K562 (cell line): ENCODE data around the gene PPP1R1C. TPM values are rescaled to one million over a fixed set of nuclear protein-coding genes. Genes with fewer than 3 reads are reported as not detected.

Source experiments
- ATAC-seq: fragments of 200-7000 bp; cut with Tn5 transposase; 3 replicates; pipeline ENCODE4 v1.9.1; 2020; ENCODE audit warnings: moderate library complexity
- BruUV-seq: library from RNA; stranded (reverse); fragments of 400-500 nt; replicated peaks from 2 replicates; lab custom pipeline; 2021; lab: Mats Ljungman, UMichigan
- CTCF ChIA-PET: fragments of 300-600 bp; formaldehyde crosslinking; extraction: SDS; loops from one replicate; lab custom pipeline; 2021; ENCODE audit warnings: low intra/inter-chr PET ratio; lab: Yijun Ruan, JAX
- POLR2A ChIA-PET: fragments of 300-600, 350-650 bp; sonication (Branson Sonifier 250); formaldehyde crosslinking; extraction: SDS; loops from one replicate; lab custom pipeline; 2021; ENCODE audit warnings: antibody characterized with exemption, inconsistent platforms; lab: Yijun Ruan, JAX
- DNase-seq, 4 experiments: peaks; one replicate each; pipeline versions ENCODE4 v3.0.0 to v3.0.0-alpha.2; 2011 to 2018; ENCODE audit warnings: low spot score in 3 of 4, mixed read lengths in 3 of 4; ENCODE audit errors: extremely low read depth in 1 of 4
- FAIRE-seq: peaks from 2 replicates; lab custom pipeline; 2011; peaks lifted over from hg19 to GRCh38; lab: Jason Lieb, UNC
- H2AFZ ChIP-seq: 2 replicates; pipeline ENCODE4 v1.6.0; 2011; ENCODE audit warnings: low read depth, low read length, control low read depth, inconsistent platforms
- H3K27ac ChIP-seq: fragments of 200-600 bp; 3 replicates; pipeline ENCODE4 v1.8.0; 2011; ENCODE audit warnings: low read depth, mild to moderate bottlenecking, control low read depth, inconsistent platforms, low read length, moderate library complexity, mixed read lengths; ENCODE audit errors: extremely low read depth
- H3K27me3 ChIP-seq, 2 experiments: fragments of 300-600 bp in 1 of 2; 2 replicates in 1 of 2; 3 replicates in 1 of 2; pipeline versions ENCODE4 v1.6.0 to v1.8.0; 2011; ENCODE audit warnings: inconsistent platforms in 2 of 2, low read length in 2 of 2, mild to moderate bottlenecking in 1 of 2, mixed read lengths in 1 of 2, moderate library complexity in 1 of 2; ENCODE audit not compliant: control insufficient read depth in 2 of 2, insufficient read depth in 2 of 2
- H3K36me3 ChIP-seq: fragments of 300-600 bp; 3 replicates; pipeline ENCODE4 v1.8.0; 2011; ENCODE audit warnings: mild to moderate bottlenecking, low read length, inconsistent platforms; ENCODE audit not compliant: control insufficient read depth, insufficient read depth
- H3K4me1 ChIP-seq, 2 experiments: fragments of 200-600 bp in 1 of 2; replicated peaks in 1 of 2; 2 replicates in 1 of 2; 3 replicates in 1 of 2; pipeline versions ENCODE4 v1.5.1 to v1.8.0; 2011; ENCODE audit warnings: inconsistent platforms in 2 of 2, low read length in 2 of 2, mild to moderate bottlenecking in 1 of 2, mixed read lengths in 1 of 2, moderate library complexity in 1 of 2; ENCODE audit not compliant: control insufficient read depth in 2 of 2, insufficient read depth in 2 of 2
- H3K4me2 ChIP-seq: 2 replicates; pipeline ENCODE4 v1.6.1; 2011; ENCODE audit warnings: low read length, control low read depth, inconsistent platforms, mixed read lengths; ENCODE audit not compliant: insufficient read depth
- H3K4me3 ChIP-seq: fragments of 200-600 bp; sonication (generic), shearing (Covaris generic); 2 replicates; pipeline ENCODE4 v1.5.1; 2016; ENCODE audit warnings: control low read depth, inconsistent platforms
- H3K79me2 ChIP-seq: fragments of 200-600 bp; 3 replicates; pipeline ENCODE4 v1.8.0; 2011; ENCODE audit warnings: low read length, inconsistent platforms; ENCODE audit not compliant: control insufficient read depth, insufficient read depth
- H3K9ac ChIP-seq, 2 experiments: 2 replicates each; pipeline versions ENCODE4 v1.6.0 to v1.6.1; 2011; ENCODE audit warnings: low read depth in 2 of 2, low read length in 2 of 2, control low read depth in 1 of 2, inconsistent platforms in 1 of 2, mild to moderate bottlenecking in 1 of 2, mixed read lengths in 1 of 2; ENCODE audit not compliant: insufficient read depth in 1 of 2
- H3K9me1 ChIP-seq: one replicate; pipeline ENCODE4 v1.6.0; 2011; ENCODE audit warnings: inconsistent platforms, mild to moderate bottlenecking, low read length, moderate library complexity; ENCODE audit not compliant: control insufficient read depth, insufficient read depth
- H3K9me3 ChIP-seq: replicated peaks from 2 replicates; pipeline ENCODE4 v1.5.1; 2011; ENCODE audit warnings: low read depth, low read length, inconsistent platforms; ENCODE audit not compliant: control insufficient read depth, insufficient read depth
- H4K20me1 ChIP-seq: replicated peaks from 2 replicates; pipeline ENCODE4 v1.6.1; 2011; ENCODE audit warnings: low read length, inconsistent platforms, mixed read lengths; ENCODE audit not compliant: control insufficient read depth, insufficient read depth
- CHD4 ChIP-seq: fragments of 200-600 bp; sonication (generic); IDR thresholded peaks from 3 replicates; pipeline ENCODE4 v1.6.1; 2012; ENCODE audit warnings: low read depth, mild to moderate bottlenecking, mixed read lengths, low read length, inconsistent platforms; ENCODE audit not compliant: insufficient read depth, insufficient replicate concordance, poor library complexity, severe bottlenecking
- HMGN3 ChIP-seq: IDR thresholded peaks from 2 replicates; pipeline ENCODE4 v1.6.1; 2011; ENCODE audit warnings: borderline replicate concordance, low read depth, mild to moderate bottlenecking, mixed read lengths, low read length; ENCODE audit not compliant: insufficient read length; ENCODE audit errors: extremely low read depth
- MBD2 ChIP-seq: sonication (generic); IDR thresholded peaks from 2 replicates; pipeline ENCODE4 v1.6.1; 2016; ENCODE audit warnings: low read depth, borderline replicate concordance
- MCM2 ChIP-seq: fragments of 450-650 bp; IDR thresholded peaks from 2 replicates; pipeline ENCODE4 v1.6.1; 2017; ENCODE audit warnings: low read depth, mild to moderate bottlenecking
- NFE2L1 ChIP-seq: fragments of 450-650 bp; IDR thresholded peaks from 2 replicates; pipeline ENCODE4 v1.6.1; 2016; ENCODE audit warnings: missing genetic modification characterization, low read depth, mild to moderate bottlenecking, missing compliant biosample characterization, moderate library complexity, borderline replicate concordance
- NR4A1 ChIP-seq, 2 experiments: fragments of 250-450 bp in 1 of 2; fragments of 450-650 bp in 1 of 2; sonication (Bioruptor Pico) in 1 of 2; IDR thresholded peaks; 2 replicates each; pipeline versions ENCODE4 v1.4.0 to v1.6.1; 2016 to 2020; ENCODE audit warnings: mild to moderate bottlenecking in 2 of 2, missing compliant biosample characterization in 1 of 2, missing genetic modification characterization in 1 of 2, moderate library complexity in 1 of 2
- PTRF ChIP-seq: fragments of 450-650 bp; IDR thresholded peaks from 2 replicates; pipeline ENCODE4 v1.6.1; 2016; ENCODE audit warnings: mild to moderate bottlenecking, missing genetic modification characterization, missing compliant biosample characterization
- THRAP3 ChIP-seq: fragments of 450-650 bp; IDR thresholded peaks from 2 replicates; pipeline ENCODE4 v1.6.1; 2016; ENCODE audit warnings: mild to moderate bottlenecking, inconsistent platforms, borderline replicate concordance
- ZBTB43 ChIP-seq: sonication (generic); formaldehyde crosslinking; IDR thresholded peaks from 2 replicates; pipeline ENCODE4 v1.8.0; 2023; ENCODE audit warnings: mild to moderate bottlenecking, missing genetic modification reagents
- ZBTB8A ChIP-seq: fragments of 450-650 bp; IDR thresholded peaks from 2 replicates; pipeline ENCODE4 v1.6.1; 2018; ENCODE audit warnings: mild to moderate bottlenecking, moderate library complexity; ENCODE audit not compliant: partially characterized antibody
- ZNF174 ChIP-seq: fragments of 250-450 bp; sonication (Bioruptor Pico); IDR thresholded peaks from 2 replicates; pipeline ENCODE4 v1.4.0; 2020; ENCODE audit warnings: mild to moderate bottlenecking
- ZSCAN29 ChIP-seq: fragments of 450-650 bp; IDR thresholded peaks from 2 replicates; pipeline ENCODE4 v1.6.1; 2017
- ZZZ3 ChIP-seq: fragments of 450-650 bp; IDR thresholded peaks from 2 replicates; pipeline ENCODE4 v1.6.1; 2016; ENCODE audit warnings: antibody characterized with exemption, mild to moderate bottlenecking, moderate library complexity
- WGBS: fragments of 100-300 bp; shearing (Covaris generic); methylation state at CpG from one replicate; pipeline ENCODE4 v1.1.6; 2016; ENCODE audit warnings: low coverage, mixed read lengths; ENCODE audit not compliant: insufficient coverage; ENCODE audit errors: missing lambda C conversion rate; 5-methylcytosine and 5-hydroxymethylcytosine counted together
- in situ Hi-C: fragments of 300-500 bp; cut with MboI; formaldehyde crosslinking; loops from 4 replicates; pipeline ENCODE4 v1.15.0; 2018; ENCODE audit warnings: inconsistent platforms, mixed read lengths
- intact Hi-C: fragments of 100-400 bp; cut with micrococcal nuclease; formaldehyde crosslinking; loops from 2 replicates; pipeline ENCODE4 v1.14.2; 2022
- polyA plus RNA-seq, 8 experiments: library from polyadenylated mRNA; depleted of rRNA in 4 of 8; stranded (reverse) in 5 of 8; unstranded in 3 of 8; fragments of >200 nt; fragmentation: Nextera tagmentation in 2 of 8; fragmentation: Illumina TruSeq in 1 of 8; extraction: Ambion mirVana in 2 of 8; extraction: Trizol in 1 of 8; gene quantifications; 2 replicates each; pipeline versions ENCODE4 v1.2.1 to v1.2.3, GENCODE V29; 2011 to 2014; ENCODE audit warnings: inconsistent platforms in 1 of 8, missing spikeins in 1 of 8
- total RNA-seq, 7 experiments: library from RNA; depleted of rRNA in 6 of 7; stranded (reverse); fragments of >200 nt in 6 of 7; fragmentation: Illumina TruSeq in 2 of 7; extraction: Trizol in 2 of 7; gene quantifications; 2 replicates each; pipeline versions ENCODE4 v1.2.1 to v1.2.3, GENCODE V29; 2011 to 2021; ENCODE audit warnings: low replicate concordance in 1 of 7
- TF ChIP-seq, protein P1 (sequence below): fragments of 250-450 bp; sonication (Bioruptor Pico); IDR thresholded peaks from 2 replicates; pipeline ENCODE4 v1.8.0; 2022; ENCODE audit warnings: inconsistent platforms, mild to moderate bottlenecking, moderate library complexity, borderline replicate concordance

The PPP1R1C gene
- total and polyA plus RNA-seq, 9 of the 15 experiments (the other 6 are each of a cell fraction or from before 2014, with no cell fraction given): 0.09 to 0.64 (median 0.40) TPM; not detected in 2

DNA sequence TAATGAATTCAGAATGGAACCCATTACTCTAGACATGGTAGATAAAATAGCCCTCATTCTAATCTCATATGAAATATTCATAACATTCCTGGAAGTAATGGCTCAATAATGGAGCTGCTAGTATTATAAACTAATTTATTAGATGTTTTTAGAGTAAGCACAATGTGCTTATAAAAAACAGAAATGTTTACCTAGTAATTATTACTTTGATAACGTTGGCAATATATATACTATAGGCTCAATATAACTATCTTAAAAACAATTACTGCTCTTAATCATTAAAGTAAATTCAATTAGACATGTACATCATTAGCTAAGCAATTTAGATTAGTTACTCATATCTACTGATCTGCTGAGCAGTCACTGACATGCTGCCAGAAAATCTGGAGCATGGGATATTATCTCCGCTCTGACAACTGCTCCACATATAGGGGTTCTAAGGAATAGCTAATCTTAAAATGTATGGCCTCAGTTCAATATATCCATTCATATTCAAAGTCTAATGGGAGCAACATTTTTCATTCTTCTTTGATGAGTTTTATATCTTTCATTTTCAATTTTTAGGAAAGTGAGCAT is 19.4 kb downstream of the PPP1R1C start:
- no peaks in the 10 kb centered on the region for H3K9me3 ChIP-seq
- no peaks in the 10 kb centered on the region for H3K79me2 ChIP-seq
- no peak overlapping the region for H3K4me2 ChIP-seq
- POLR2A ChIA-PET: no interaction called here
- H2AFZ ChIP-seq: no peak overlapping the region
- in situ Hi-C loops: no loop called here
- H3K4me3 ChIP-seq: no peak overlapping the region
- no peak overlapping the region for H3K27ac ChIP-seq
- intact Hi-C loops: no loop called here
- ATAC-seq (no peak), DNase-seq (no peak), FAIRE-seq (no peak)
- no TSS peak for BruUV-seq
- H3K36me3 ChIP-seq: no peaks in the 10 kb centered on the region
- H3K9ac ChIP-seq: no peak overlapping the region
- 2% methylated on average over 2 of the region's 2 CpGs for WGBS
- no peak for TF ChIP-seq NFE2L1 (tag)
- TF ChIP-seq ZBTB43: no peak
- no peak for TF ChIP-seq ZZZ3
- no peak for TF ChIP-seq THRAP3
- TF ChIP-seq, protein P1, sequence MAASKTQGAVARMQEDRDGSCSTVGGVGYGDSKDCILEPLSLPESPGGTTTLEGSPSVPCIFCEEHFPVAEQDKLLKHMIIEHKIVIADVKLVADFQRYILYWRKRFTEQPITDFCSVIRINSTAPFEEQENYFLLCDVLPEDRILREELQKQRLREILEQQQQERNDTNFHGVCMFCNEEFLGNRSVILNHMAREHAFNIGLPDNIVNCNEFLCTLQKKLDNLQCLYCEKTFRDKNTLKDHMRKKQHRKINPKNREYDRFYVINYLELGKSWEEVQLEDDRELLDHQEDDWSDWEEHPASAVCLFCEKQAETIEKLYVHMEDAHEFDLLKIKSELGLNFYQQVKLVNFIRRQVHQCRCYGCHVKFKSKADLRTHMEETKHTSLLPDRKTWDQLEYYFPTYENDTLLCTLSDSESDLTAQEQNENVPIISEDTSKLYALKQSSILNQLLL: no peak
- no peak for TF ChIP-seq NR4A1 (CRISPR knock-in tag; IDR thresholded peaks at IDR 0.05)
- no peak for TF ChIP-seq NR4A1 (tag; IDR thresholded peaks at IDR 0.05)
- no peak for TF ChIP-seq ZNF174 (CRISPR knock-in tag)
- no peak for TF ChIP-seq ZSCAN29
- no peak for TF ChIP-seq ZBTB8A
- no peak for TF ChIP-seq MBD2
- no peak for TF ChIP-seq HMGN3
- no peak for TF ChIP-seq CHD4
- TF ChIP-seq PTRF (tag): no peak
- TF ChIP-seq MCM2: no peak
- H3K4me1 ChIP-seq: no peaks in the 10 kb centered on the region
- H4K20me1 ChIP-seq: no peaks in the 10 kb centered on the region
- H3K9me1 ChIP-seq: no peaks in the 10 kb centered on the region
- CTCF ChIA-PET: no interaction called here
- H3K27me3 ChIP-seq: no peaks in the 10 kb centered on the region
